GM12801 (cell line): ENCODE measurements around the gene GCH1.

Source experiments
- CTCF ChIP-seq: IDR thresholded peaks from one replicate; pipeline ENCODE4 v1.5.1; 2011; ENCODE audit warnings: control low read depth; ENCODE audit not compliant: insufficient read length; ENCODE audit errors: extremely low read depth

The GCH1 gene

GRCh38 chr14:54828037-54828436, 74.6 kb downstream of the GCH1 start:
- no peak for TF ChIP-seq CTCF

GRCh38 chr14:54823757-54824549, 78.7 kb downstream of the GCH1 start:
- no peak for TF ChIP-seq CTCF

- no peak for TF ChIP-seq CTCF
Measured at GRCh38 chr14:54822685-54823084, 79.9 kb downstream of the GCH1 start.

GRCh38 chr14:54818201-54819133, 84.2 kb downstream of the GCH1 start:
- TF ChIP-seq CTCF: no peak

- TF ChIP-seq CTCF: no peak
Measured at GRCh38 chr14:54817506-54817905, 85.1 kb downstream of the GCH1 start.

- TF ChIP-seq CTCF: no peak
Measured at GRCh38 chr14:54816450-54816849, 86.2 kb downstream of the GCH1 start.

- no peak for TF ChIP-seq CTCF
Measured at GRCh38 chr14:54815515-54815914, 87.1 kb downstream of the GCH1 start.
